Caki2 (cell line): ENCODE data around the gene CCR9. TPM values are rescaled to one million over a fixed set of nuclear protein-coding genes. Genes with fewer than 3 reads are reported as not detected.

Experiments used
- DNase-seq: peaks from one replicate; pipeline ENCODE4 v3.0.0-alpha.2; 2015; ENCODE audit warnings: low read depth
- in situ Hi-C: cut with HindIII; loops from 2 replicates; pipeline ENCODE4 v1.10.0; 2016; ENCODE audit warnings: low sequenced_read_pairs, low pct_unique_long_range_greater_than_20kb, mixed read lengths
- total RNA-seq: library from RNA; depleted of rRNA; stranded (reverse); fragments of >200 nt; shearing (Covaris generic); gene quantifications from 2 replicates; pipeline ENCODE4 v1.2.3, GENCODE V29; 2014; ENCODE audit warnings: low replicate concordance; rRNA removed

CCR9 gene
- total RNA-seq, 1 experiment from 2014 or later, result 0.81 TPM

DNA sequence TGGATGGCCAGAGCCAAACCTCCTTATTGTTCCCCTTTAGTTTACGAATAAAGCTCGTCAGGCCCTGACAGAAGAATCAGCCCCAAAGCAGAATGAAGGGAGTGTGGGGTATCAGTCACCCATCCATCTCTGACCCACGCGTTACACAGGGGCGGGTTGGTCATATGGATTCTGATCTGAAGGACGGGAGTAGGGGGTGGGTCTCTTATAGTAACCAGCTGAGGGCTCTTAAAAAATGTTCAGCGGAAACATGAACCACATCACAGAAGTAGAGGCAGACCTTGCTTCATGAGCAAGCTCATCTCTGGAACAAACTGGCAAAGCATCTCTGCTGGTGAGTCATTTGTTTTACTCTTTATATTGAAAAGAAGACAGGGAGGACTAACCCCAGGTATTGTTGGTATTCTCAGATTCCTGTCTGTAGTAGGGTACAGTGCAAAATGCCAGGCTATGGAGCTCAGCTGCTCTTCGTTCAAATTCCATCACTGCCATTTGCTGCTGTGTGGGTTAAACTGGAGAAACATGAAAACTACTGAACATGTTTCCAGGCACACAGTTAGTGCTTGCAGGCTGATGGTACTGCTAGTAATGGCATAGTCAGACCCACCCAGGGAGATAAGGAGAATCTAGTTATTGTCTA is 57.0 kb downstream of the CCR9 start, which contains the start of gene CXCR6:
TSS of gene CXCR6 (plus strand) at position 258 of the 640 bp plus-strand sequence. CDS start 3,018 bp downstream, outside the sequence.
- in situ Hi-C loops, result no loop called here
- no peak for DNase-seq

- no peak for DNase-seq
- in situ Hi-C loops, result no loop called here
These were observed 58.7 kb downstream of the CCR9 start for GRCh38 chr3:45944830-45945620.

DNA sequence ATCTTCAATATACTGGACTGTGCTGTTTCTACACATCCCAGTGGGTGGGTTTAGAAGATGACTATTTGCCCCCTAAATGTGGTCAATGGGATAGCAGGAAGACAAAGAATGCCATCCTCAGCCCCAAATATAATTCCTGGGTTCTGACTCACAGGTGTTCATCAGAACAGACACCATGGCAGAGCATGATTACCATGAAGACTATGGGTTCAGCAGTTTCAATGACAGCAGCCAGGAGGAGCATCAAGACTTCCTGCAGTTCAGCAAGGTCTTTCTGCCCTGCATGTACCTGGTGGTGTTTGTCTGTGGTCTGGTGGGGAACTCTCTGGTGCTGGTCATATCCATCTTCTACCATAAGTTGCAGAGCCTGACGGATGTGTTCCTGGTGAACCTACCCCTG is 60.0 kb downstream of the CCR9 start:
- in situ Hi-C loops, result no loop called here

DNA sequence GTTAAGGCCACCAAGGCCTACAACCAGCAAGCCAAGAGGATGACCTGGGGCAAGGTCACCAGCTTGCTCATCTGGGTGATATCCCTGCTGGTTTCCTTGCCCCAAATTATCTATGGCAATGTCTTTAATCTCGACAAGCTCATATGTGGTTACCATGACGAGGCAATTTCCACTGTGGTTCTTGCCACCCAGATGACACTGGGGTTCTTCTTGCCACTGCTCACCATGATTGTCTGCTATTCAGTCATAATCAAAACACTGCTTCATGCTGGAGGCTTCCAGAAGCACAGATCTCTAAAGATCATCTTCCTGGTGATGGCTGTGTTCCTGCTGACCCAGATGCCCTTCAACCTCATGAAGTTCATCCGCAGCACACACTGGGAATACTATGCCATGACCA is 60.5 kb downstream of the CCR9 start:
- in situ Hi-C loops, result no loop called here
- no peak for DNase-seq

More for the DNA sequence above, 60.0 kb downstream of the CCR9 start:
- no peak for DNase-seq

- no peak for DNase-seq
- in situ Hi-C loops, result no loop called here
These were observed 61.0 kb downstream of the CCR9 start for GRCh38 chr3:45947361-45947760.

DNA sequence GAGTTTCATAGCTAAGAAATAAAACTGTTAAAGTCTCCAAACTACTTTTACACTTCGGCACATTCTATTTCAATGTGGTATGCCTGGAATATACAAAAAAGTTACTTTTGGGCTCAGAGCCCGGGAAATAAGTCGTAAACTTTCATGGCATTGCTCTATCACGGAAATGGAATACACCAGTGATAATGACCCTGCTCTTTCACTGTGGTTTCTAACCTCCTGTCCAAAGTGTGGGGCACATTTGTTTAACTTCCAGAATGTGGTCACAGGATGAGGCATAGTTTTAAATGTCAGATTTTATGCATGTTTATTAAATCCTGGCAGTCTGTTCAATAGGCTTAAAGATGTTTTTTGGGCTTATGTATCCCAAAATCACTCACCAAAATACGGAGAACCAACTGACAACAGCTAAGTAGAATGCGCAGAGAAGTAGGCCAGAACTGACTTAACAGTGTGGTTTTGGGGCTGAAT is 62.0 kb downstream of the CCR9 start:
- in situ Hi-C loops, result no loop called here
- DNase-seq, result no peak

- DNase-seq, result no peak
- in situ Hi-C loops, result no loop called here
These were observed 62.5 kb downstream of the CCR9 start for GRCh38 chr3:45948881-45949280.

- no peak for DNase-seq
- in situ Hi-C loops, result no loop called here
These were observed 63.1 kb downstream of the CCR9 start for GRCh38 chr3:45949432-45949831.

DNA sequence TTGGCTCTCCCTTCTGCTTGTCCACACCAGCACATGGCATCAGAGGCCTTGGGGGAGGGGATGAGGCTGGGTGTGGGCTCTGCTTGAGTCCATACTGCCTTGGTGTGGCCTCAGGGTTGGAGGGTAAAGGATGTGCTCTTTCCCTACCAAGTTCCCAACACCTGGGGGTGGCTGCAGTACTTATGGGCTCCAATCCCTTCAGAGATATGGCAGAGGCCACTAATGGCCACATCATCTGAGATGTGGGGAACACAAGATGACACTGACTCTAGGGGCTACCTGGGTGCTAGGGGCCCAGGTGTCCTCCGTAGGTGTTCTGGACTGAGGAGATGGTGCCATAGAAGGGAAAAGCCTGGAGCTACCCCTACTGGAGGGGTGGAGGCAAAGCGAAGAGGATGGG is 63.8 kb downstream of the CCR9 start:
- DNase-seq, result no peak
- in situ Hi-C loops, result no loop called here

GRCh38 chr3:45950686-45951600 is 64.6 kb downstream of the CCR9 start:
- in situ Hi-C loops, result no loop called here
- no peak for DNase-seq

- in situ Hi-C loops, result no loop called here
- no peak for DNase-seq
These were observed 65.6 kb downstream of the CCR9 start for GRCh38 chr3:45951946-45952345.

GRCh38 chr3:45952456-45952855 is 66.1 kb downstream of the CCR9 start:
- in situ Hi-C loops, result no loop called here

More at GRCh38 chr3:45952456-45952855, 66.1 kb downstream of the CCR9 start:
- no peak for DNase-seq

Other genes starting within 250 kb of the CCR9 start
- 9.9 and 26.2 TPM in 2 replicates for gene SACM1L, start 197.1 kb upstream of the CCR9 start, total RNA-seq
- 0.10 and 0.26 TPM in 2 replicates for gene SLC6A20, start 90.0 kb upstream of the CCR9 start, total RNA-seq
- gene LZTFL1, start 44.4 kb upstream of the CCR9 start, total RNA-seq, result 39.5 and 48.5 TPM in 2 replicates
- gene CXCR6, start 56.9 kb downstream of the CCR9 start, total RNA-seq, result not detected in 2 replicates
- 12.0 and 23.6 TPM in 2 replicates for gene FYCO1, start 109.3 kb downstream of the CCR9 start, total RNA-seq
- not detected in 2 replicates for gene XCR1, start 140.9 kb downstream of the CCR9 start, total RNA-seq